Bronchial epithelial cell (primary cell): ENCODE measurements around the gene KCNG4. TPM values are rescaled to one million over a fixed set of nuclear protein-coding genes. Genes with fewer than 3 reads are reported as not detected.

Source experiments
- DNase-seq: peaks from one replicate; pipeline ENCODE4 v3.0.0-alpha.2; 2010; ENCODE audit warnings: low read depth
- FAIRE-seq: peaks from 2 replicates; lab custom pipeline; 2011; peaks lifted over from hg19 to GRCh38; lab: Jason Lieb, UNC
- H3K27me3 ChIP-seq: 2 replicates; pipeline ENCODE4 v1.5.1; 2011; ENCODE audit warnings: low read length; ENCODE audit not compliant: control insufficient read depth, insufficient read depth
- H3K36me3 ChIP-seq: 2 replicates; pipeline ENCODE4 v1.5.1; 2011; ENCODE audit warnings: low read length; ENCODE audit not compliant: control insufficient read depth, insufficient read depth
- H3K4me3 ChIP-seq: 2 replicates; pipeline ENCODE4 v1.5.1; 2011; ENCODE audit warnings: mild to moderate bottlenecking, low read depth, low read length, control low read depth
- total RNA-seq: library from RNA; depleted of rRNA; stranded (reverse); fragments of >200 nt; gene quantifications from 2 replicates; pipeline ENCODE4 v1.2.1, GENCODE V29; 2014
- TF ChIP-seq, protein P1 (sequence below): IDR thresholded peaks from 2 replicates; pipeline ENCODE4 v1.5.1; 2011; ENCODE audit warnings: mild to moderate bottlenecking, moderate library complexity, low read length, control low read depth, inconsistent platforms; ENCODE audit not compliant: insufficient read depth, severe bottlenecking

The KCNG4 gene
- total RNA-seq, 1 donor from 2014 or later: not detected

DNA sequence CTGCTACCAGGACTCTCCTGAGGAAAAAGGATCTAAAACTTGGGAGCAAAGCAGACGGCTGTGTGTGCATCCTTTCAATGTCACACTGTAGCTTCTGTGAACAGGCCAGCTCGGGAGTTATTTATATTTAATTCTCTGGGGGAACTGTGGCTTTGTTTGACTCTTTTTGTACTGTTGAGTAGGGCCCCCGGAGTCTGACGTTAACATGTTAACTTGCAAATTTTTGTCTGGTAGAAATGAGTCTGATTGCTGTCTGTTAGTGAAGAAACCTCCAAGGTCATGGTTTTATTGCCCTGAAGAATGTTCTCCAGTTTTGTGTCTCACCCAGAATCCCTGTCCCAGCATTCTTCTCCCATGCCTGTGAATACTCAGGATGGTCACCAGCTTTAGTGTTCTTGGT, 14.2 kb upstream of the KCNG4 start:
- H3K36me3 ChIP-seq: no peaks in the 10 kb centered on the region
- TF ChIP-seq, protein P1, sequence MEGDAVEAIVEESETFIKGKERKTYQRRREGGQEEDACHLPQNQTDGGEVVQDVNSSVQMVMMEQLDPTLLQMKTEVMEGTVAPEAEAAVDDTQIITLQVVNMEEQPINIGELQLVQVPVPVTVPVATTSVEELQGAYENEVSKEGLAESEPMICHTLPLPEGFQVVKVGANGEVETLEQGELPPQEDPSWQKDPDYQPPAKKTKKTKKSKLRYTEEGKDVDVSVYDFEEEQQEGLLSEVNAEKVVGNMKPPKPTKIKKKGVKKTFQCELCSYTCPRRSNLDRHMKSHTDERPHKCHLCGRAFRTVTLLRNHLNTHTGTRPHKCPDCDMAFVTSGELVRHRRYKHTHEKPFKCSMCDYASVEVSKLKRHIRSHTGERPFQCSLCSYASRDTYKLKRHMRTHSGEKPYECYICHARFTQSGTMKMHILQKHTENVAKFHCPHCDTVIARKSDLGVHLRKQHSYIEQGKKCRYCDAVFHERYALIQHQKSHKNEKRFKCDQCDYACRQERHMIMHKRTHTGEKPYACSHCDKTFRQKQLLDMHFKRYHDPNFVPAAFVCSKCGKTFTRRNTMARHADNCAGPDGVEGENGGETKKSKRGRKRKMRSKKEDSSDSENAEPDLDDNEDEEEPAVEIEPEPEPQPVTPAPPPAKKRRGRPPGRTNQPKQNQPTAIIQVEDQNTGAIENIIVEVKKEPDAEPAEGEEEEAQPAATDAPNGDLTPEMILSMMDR: no peak
- H3K27me3 ChIP-seq: peaks cover 4% of the 10 kb centered on the region
- no peak overlapping the region for H3K4me3 ChIP-seq
- FAIRE-seq (no peak), DNase-seq (no peak)

DNA sequence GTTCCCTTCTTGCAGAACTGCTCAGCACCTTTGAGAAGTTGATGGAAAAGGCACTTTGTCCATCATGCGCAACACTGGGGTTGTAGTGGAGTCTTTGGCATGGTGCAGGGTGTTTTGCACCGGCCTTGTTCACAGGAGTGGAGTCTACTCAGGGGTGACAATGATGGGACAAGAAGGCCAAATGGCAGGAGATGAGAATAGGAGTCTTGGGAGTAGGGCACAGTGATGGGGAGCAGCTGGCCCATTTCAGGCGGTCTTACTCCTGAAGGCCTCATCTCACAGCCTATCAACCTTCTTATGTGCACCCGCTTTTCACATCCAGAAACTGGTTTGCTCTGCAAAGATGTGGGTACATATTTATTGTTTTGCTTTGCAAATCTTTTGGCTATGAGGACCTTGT, 13.4 kb upstream of the KCNG4 start:
- peaks cover 4% of the 10 kb centered on the region for H3K27me3 ChIP-seq
- no peak overlapping the region for H3K4me3 ChIP-seq
- DNase-seq: no peak
- no peaks in the 10 kb centered on the region for H3K36me3 ChIP-seq
- TF ChIP-seq, protein P1: no peak
- peak; percentile 55 for FAIRE-seq

DNA sequence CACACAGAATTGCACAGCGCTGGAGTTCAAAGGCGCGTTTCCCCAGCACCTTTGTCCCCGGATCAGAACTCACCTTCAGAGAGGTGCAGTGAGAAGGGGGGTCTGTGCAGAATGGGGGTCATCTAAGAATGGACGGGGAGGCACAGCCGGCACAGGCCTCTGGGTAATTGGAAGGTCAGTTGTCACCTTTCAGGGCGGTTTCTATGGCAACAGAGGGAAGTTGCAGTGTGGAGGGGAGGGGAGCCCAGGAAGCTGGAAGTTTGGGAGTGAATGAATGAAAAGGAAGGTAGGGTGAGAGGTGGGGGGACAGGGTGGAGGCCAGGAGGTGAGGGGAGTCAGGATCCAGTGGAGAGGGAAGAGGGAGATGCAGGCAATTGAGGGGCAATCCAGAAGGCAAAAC, 12.4 kb upstream of the KCNG4 start:
- FAIRE-seq: no peak
- H3K27me3 ChIP-seq: peaks cover 4% of the 10 kb centered on the region
- TF ChIP-seq, protein P1: no peak
- no peak overlapping the region for H3K4me3 ChIP-seq
- DNase-seq: no peak
- no peaks in the 10 kb centered on the region for H3K36me3 ChIP-seq

DNA sequence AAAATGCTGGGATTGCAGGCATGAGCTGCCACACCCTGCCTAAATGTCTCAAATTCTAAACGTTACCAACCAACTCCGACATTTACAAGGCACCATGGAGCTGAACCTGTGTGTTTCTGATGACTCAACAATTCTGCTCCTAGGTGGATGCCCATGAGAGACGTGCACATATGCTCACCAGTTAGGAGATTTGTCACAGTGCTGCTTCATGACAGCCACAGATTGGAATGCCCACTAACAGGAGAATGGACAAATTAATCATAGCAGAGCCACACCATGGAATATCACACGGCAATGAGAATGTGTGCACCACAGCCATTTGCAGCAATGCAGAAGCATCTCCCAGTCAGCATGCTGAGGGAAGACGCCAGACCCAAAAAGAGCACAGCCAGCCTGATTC, 8.0 kb upstream of the KCNG4 start:
- DNase-seq (peak; percentile 79), FAIRE-seq (peak; percentile 86)
- Histone ChIP-seq H3K27me3 (no peaks in the 10 kb centered on the region), H3K4me3 (no peak overlapping the region), H3K36me3 (no peaks in the 10 kb centered on the region)
- TF ChIP-seq, protein P1: no peak

DNA sequence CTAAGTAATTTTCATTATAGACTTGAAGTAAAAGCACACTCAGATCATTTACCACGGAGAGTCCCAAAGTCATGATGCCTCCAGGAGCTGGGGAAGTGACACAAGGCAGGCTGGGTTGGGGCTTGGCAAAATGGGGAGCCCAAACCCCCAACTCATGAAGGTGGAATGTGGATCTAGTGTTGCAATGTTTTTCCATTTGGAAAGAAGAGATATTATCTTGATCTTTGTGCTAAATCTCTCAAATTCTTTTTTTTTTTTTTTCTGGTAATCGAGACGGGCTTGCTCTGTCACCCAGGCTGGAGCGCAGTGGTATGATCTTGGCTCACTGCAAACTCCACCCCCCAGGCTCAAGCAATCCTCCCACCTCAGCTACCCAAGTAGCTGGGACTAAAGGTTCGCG, 7.5 kb upstream of the KCNG4 start:
- FAIRE-seq: no peak
- Histone ChIP-seq H3K27me3 (no peaks in the 10 kb centered on the region), H3K4me3 (no peak overlapping the region), H3K36me3 (no peaks in the 10 kb centered on the region)
- DNase-seq: no peak
- TF ChIP-seq, protein P1: no peak

DNA sequence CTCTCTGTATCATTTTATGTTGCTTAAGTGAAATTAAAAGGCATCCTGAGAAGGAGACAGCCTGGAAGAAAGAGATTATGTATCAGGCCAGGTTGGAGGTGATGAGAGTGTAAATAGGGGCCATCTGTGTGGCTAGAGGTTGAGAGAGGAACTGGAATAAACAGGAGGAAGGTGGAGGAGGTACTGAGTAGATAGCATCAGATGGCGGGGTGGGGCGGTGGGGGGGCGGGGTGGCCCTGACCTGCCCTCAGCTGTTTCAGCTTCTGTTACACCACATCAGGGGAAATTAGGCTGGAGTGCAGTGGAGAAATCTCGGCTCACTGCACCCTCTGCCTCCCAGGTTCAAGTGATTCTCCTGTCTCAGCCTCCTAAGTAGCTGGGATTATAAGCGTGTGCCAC, 6.9 kb upstream of the KCNG4 start:
- DNase-seq: no peak
- no peaks in the 10 kb centered on the region for H3K36me3 ChIP-seq
- H3K27me3 ChIP-seq: no peaks in the 10 kb centered on the region
- TF ChIP-seq, protein P1: no peak
- H3K4me3 ChIP-seq: no peak overlapping the region
- no peak for FAIRE-seq
